WTC11 (cell line): Measurements from ENCODE around the gene ANKRD50. TPM values are rescaled to one million over a fixed set of nuclear protein-coding genes. Genes with fewer than 3 reads are reported as not detected.

Source experiments
- ATAC-seq: fragments of 200-7000 bp; cut with Tn5 transposase; 2 replicates; pipeline ENCODE4 v1.10.0; 2021; ENCODE audit warnings: mild to moderate bottlenecking, moderate library complexity
- CTCF ChIA-PET: fragments of 300-600 bp; sonication (Branson Sonifier 250); formaldehyde crosslinking; loops from one replicate; lab custom pipeline; 2021; ENCODE audit warnings: antibody characterized with exemption; lab: Charles Lee
- POLR2A ChIA-PET: fragments of 350-600 bp; sonication (Branson Sonifier 250); formaldehyde crosslinking; loops from one replicate; lab custom pipeline; 2021; ENCODE audit warnings: antibody characterized with exemption; lab: Charles Lee
- DNase-seq: peaks from one replicate; pipeline ENCODE4 v3.0.0; 2021; ENCODE audit warnings: low spot score
- H3K27ac Mint-ChIP-seq: 2 replicates; pipeline ENCODE4 v1.8.0; 2021; ENCODE audit warnings: mixed read lengths
- H3K27me3 Mint-ChIP-seq: 2 replicates; pipeline ENCODE4 v1.8.0; 2021; ENCODE audit warnings: low read depth, mild to moderate bottlenecking, moderate library complexity, mixed read lengths
- H3K36me3 Mint-ChIP-seq: 2 replicates; pipeline ENCODE4 v1.8.0; 2021; ENCODE audit warnings: mixed read lengths
- H3K4me1 Mint-ChIP-seq: 2 replicates; pipeline ENCODE4 v1.8.0; 2022; ENCODE audit warnings: mixed read lengths
- H3K4me3 Mint-ChIP-seq: 2 replicates; pipeline ENCODE4 v1.8.0; 2021; ENCODE audit warnings: mild to moderate bottlenecking, moderate library complexity, mixed read lengths
- H3K9me3 Mint-ChIP-seq: 2 replicates; pipeline ENCODE4 v1.8.0; 2021; ENCODE audit warnings: mixed read lengths
- CBFB ChIP-seq: sonication (generic); formaldehyde crosslinking; IDR thresholded peaks from 2 replicates; pipeline ENCODE4 v1.8.1; 2022; ENCODE audit warnings: mild to moderate bottlenecking, low read depth, missing genetic modification reagents
- CREB1 ChIP-seq: sonication (generic); formaldehyde crosslinking; IDR thresholded peaks from 2 replicates; pipeline ENCODE4 v1.8.0; 2023; ENCODE audit warnings: mild to moderate bottlenecking, missing genetic modification reagents
- ELF4 ChIP-seq: sonication (generic); formaldehyde crosslinking; IDR thresholded peaks from 2 replicates; pipeline ENCODE4 v1.8.1; 2022; ENCODE audit warnings: low read depth, mild to moderate bottlenecking, moderate library complexity, missing genetic modification reagents
- FOXJ3 ChIP-seq: sonication (generic); formaldehyde crosslinking; IDR thresholded peaks from 2 replicates; pipeline ENCODE4 v1.9.0; 2021; ENCODE audit warnings: missing genetic modification reagents, mild to moderate bottlenecking, borderline replicate concordance
- JAZF1 ChIP-seq: fragments of 250-450 bp; sonication (Bioruptor Pico); IDR thresholded peaks from 2 replicates; pipeline ENCODE4 v1.9.0; 2021; ENCODE audit warnings: moderate library complexity, mild to moderate bottlenecking, inconsistent platforms
- JUN ChIP-seq: sonication (generic); formaldehyde crosslinking; IDR thresholded peaks from 2 replicates; pipeline ENCODE4 v1.8.0; 2023; ENCODE audit warnings: mild to moderate bottlenecking, missing genetic modification reagents
- MYBL2 ChIP-seq: sonication (generic); formaldehyde crosslinking; IDR thresholded peaks from 2 replicates; pipeline ENCODE4 v1.8.1; 2023; ENCODE audit warnings: mild to moderate bottlenecking, moderate library complexity, missing genetic modification reagents
- NFE2L1 ChIP-seq: sonication (generic); formaldehyde crosslinking; IDR thresholded peaks from 2 replicates; pipeline ENCODE4 v1.8.1; 2023; ENCODE audit warnings: missing genetic modification reagents
- NFYB ChIP-seq: sonication (generic); formaldehyde crosslinking; conservative IDR thresholded peaks from 2 replicates; pipeline ENCODE4 v1.8.0; 2022; ENCODE audit warnings: low read depth, missing genetic modification reagents
- NR2C2 ChIP-seq: sonication (generic); formaldehyde crosslinking; IDR thresholded peaks from 2 replicates; pipeline ENCODE4 v1.8.0; 2022; ENCODE audit warnings: mild to moderate bottlenecking, missing genetic modification reagents
- PRRX2 ChIP-seq: fragments of 250-450 bp; sonication (Bioruptor Pico); IDR thresholded peaks from 2 replicates; pipeline ENCODE4 v1.8.0; 2021; ENCODE audit warnings: mild to moderate bottlenecking
- SMAD4 ChIP-seq: sonication (generic); formaldehyde crosslinking; IDR thresholded peaks from 2 replicates; pipeline ENCODE4 v1.8.0; 2022; ENCODE audit warnings: mild to moderate bottlenecking, missing genetic modification reagents
- SOX15 ChIP-seq: fragments of 250-450 bp; sonication (Bioruptor Pico); IDR thresholded peaks from 2 replicates; pipeline ENCODE4 v1.9.0; 2021; ENCODE audit warnings: mild to moderate bottlenecking
- SP1 ChIP-seq: sonication (generic); formaldehyde crosslinking; conservative IDR thresholded peaks from 2 replicates; pipeline ENCODE4 v1.8.1; 2022; ENCODE audit warnings: missing genetic modification reagents
- TEAD1 ChIP-seq: sonication (generic); formaldehyde crosslinking; IDR thresholded peaks from 2 replicates; pipeline ENCODE4 v1.8.0; 2022; ENCODE audit warnings: mild to moderate bottlenecking, missing genetic modification reagents
- TEAD4 ChIP-seq: sonication (generic); formaldehyde crosslinking; IDR thresholded peaks from 2 replicates; pipeline ENCODE4 v1.8.0; 2022; ENCODE audit warnings: mild to moderate bottlenecking, missing genetic modification reagents
- ZNF317 ChIP-seq: sonication (generic); formaldehyde crosslinking; IDR thresholded peaks from 2 replicates; pipeline ENCODE4 v1.8.1; 2023; ENCODE audit warnings: low read depth, mild to moderate bottlenecking, moderate library complexity, missing genetic modification reagents, borderline replicate concordance
- ZNF396 ChIP-seq: fragments of 250-450 bp; sonication (Bioruptor Pico); IDR thresholded peaks from 2 replicates; pipeline ENCODE4 v1.8.0; 2021; ENCODE audit warnings: mild to moderate bottlenecking, moderate library complexity, borderline replicate concordance
- ZNF423 ChIP-seq: fragments of 250-450 bp; sonication (Bioruptor Pico); IDR thresholded peaks from 2 replicates; pipeline ENCODE4 v2.1.2; 2022; ENCODE audit warnings: mild to moderate bottlenecking, moderate library complexity
- ZNF671 ChIP-seq: fragments of 250-450 bp; sonication (Bioruptor Pico); IDR thresholded peaks from 2 replicates; pipeline ENCODE4 v1.8.0; 2021; ENCODE audit warnings: mild to moderate bottlenecking
- total RNA-seq: library from RNA; stranded (reverse); gene quantifications from 3 replicates; pipeline ENCODE4 v1.2.3, GENCODE V29; 2021
- TF ChIP-seq, protein P1 (sequence below): sonication (generic); formaldehyde crosslinking; IDR thresholded peaks from 2 replicates; pipeline ENCODE4 v1.8.1; 2023; ENCODE audit warnings: mild to moderate bottlenecking, missing genetic modification reagents, borderline replicate concordance
- TF ChIP-seq, protein P2 (sequence below): sonication (generic); formaldehyde crosslinking; IDR thresholded peaks from 2 replicates; pipeline ENCODE4 v1.8.0; 2022; ENCODE audit warnings: mild to moderate bottlenecking, missing genetic modification reagents
- TF ChIP-seq, protein P3 (sequence below): sonication (generic); formaldehyde crosslinking; IDR thresholded peaks from 2 replicates; pipeline ENCODE4 v1.8.0; 2022; ENCODE audit warnings: mild to moderate bottlenecking, missing genetic modification reagents
- TF ChIP-seq, protein P4 (sequence below): fragments of 250-450 bp; sonication (Bioruptor Pico); IDR thresholded peaks from 2 replicates; pipeline ENCODE4 v1.9.0; 2021; ENCODE audit warnings: mild to moderate bottlenecking
- TF ChIP-seq, protein P5 (sequence below): sonication (generic); formaldehyde crosslinking; IDR thresholded peaks from 2 replicates; pipeline ENCODE4 v1.8.0; 2023; ENCODE audit warnings: missing genetic modification reagents, mild to moderate bottlenecking, borderline replicate concordance

Gene ANKRD50
- total RNA-seq, 1 experiment from 2014 or later: 18.4 TPM

DNA sequence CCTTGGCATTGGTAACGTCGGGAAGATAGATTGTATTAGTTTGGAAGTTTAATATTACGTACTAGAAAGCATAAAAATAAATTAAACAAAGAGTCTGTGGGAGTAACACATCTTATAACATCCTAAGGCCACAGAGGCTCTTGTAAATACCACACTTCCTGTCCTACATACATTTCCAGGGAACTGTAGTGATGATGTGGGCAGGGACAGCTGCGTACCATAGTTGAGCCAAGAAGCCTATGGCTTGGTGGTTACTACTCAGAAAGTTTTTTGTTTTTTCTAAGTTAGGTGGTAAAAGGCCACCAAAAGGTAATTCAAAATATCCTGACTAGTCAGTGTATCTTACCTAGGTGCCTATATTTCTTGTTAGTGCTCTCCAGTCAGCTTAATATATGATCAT lies 4.6 kb upstream of the ANKRD50 start (continued):
- TF ChIP-seq, protein P1, sequence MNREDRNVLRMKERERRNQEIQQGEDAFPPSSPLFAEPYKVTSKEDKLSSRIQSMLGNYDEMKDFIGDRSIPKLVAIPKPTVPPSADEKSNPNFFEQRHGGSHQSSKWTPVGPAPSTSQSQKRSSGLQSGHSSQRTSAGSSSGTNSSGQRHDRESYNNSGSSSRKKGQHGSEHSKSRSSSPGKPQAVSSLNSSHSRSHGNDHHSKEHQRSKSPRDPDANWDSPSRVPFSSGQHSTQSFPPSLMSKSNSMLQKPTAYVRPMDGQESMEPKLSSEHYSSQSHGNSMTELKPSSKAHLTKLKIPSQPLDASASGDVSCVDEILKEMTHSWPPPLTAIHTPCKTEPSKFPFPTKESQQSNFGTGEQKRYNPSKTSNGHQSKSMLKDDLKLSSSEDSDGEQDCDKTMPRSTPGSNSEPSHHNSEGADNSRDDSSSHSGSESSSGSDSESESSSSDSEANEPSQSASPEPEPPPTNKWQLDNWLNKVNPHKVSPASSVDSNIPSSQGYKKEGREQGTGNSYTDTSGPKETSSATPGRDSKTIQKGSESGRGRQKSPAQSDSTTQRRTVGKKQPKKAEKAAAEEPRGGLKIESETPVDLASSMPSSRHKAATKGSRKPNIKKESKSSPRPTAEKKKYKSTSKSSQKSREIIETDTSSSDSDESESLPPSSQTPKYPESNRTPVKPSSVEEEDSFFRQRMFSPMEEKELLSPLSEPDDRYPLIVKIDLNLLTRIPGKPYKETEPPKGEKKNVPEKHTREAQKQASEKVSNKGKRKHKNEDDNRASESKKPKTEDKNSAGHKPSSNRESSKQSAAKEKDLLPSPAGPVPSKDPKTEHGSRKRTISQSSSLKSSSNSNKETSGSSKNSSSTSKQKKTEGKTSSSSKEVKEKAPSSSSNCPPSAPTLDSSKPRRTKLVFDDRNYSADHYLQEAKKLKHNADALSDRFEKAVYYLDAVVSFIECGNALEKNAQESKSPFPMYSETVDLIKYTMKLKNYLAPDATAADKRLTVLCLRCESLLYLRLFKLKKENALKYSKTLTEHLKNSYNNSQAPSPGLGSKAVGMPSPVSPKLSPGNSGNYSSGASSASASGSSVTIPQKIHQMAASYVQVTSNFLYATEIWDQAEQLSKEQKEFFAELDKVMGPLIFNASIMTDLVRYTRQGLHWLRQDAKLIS (CRISPR knock-in tag): no peak
- no peak for TF ChIP-seq ZNF671 (CRISPR knock-in tag)
- no peak for TF ChIP-seq PRRX2 (CRISPR knock-in tag)
- TF ChIP-seq ELF4 (CRISPR knock-in tag): no peak
- TF ChIP-seq, protein P2, sequence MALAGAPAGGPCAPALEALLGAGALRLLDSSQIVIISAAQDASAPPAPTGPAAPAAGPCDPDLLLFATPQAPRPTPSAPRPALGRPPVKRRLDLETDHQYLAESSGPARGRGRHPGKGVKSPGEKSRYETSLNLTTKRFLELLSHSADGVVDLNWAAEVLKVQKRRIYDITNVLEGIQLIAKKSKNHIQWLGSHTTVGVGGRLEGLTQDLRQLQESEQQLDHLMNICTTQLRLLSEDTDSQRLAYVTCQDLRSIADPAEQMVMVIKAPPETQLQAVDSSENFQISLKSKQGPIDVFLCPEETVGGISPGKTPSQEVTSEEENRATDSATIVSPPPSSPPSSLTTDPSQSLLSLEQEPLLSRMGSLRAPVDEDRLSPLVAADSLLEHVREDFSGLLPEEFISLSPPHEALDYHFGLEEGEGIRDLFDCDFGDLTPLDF (CRISPR knock-in tag): no peak
- no peak for TF ChIP-seq TEAD1 (CRISPR knock-in tag)
- TF ChIP-seq, protein P3, sequence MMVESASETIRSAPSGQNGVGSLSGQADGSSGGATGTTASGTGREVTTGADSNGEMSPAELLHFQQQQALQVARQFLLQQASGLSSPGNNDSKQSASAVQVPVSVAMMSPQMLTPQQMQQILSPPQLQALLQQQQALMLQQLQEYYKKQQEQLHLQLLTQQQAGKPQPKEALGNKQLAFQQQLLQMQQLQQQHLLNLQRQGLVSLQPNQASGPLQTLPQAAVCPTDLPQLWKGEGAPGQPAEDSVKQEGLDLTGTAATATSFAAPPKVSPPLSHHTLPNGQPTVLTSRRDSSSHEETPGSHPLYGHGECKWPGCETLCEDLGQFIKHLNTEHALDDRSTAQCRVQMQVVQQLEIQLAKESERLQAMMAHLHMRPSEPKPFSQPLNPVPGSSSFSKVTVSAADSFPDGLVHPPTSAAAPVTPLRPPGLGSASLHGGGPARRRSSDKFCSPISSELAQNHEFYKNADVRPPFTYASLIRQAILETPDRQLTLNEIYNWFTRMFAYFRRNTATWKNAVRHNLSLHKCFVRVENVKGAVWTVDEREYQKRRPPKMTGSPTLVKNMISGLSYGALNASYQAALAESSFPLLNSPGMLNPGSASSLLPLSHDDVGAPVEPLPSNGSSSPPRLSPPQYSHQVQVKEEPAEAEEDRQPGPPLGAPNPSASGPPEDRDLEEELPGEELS: no peak
- TF ChIP-seq JUN (CRISPR knock-in tag): no peak
- no peak for TF ChIP-seq SOX15
- TF ChIP-seq TEAD4 (CRISPR knock-in tag): no peak

DNA sequence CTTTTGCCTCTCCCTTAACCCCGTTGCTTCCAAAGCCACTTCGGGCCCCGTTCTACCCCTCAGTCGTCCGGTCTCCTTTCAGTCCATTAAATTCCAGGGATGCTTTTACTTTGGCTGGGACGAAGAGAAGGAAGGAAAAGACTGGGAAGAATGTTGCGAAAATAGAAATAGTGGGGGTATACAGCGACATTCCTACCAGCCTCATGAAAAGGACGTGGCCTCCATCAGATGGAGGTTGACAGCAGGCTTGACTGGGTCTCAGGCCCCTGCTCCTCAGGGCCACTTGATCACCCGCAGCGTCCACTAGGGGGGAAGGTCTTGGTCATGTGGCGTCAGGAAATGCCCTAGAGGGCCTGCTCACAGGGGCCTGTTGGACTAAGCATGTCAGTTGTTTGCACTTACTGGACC lies 657 bp upstream of the ANKRD50 start:
- peaks cover 26% of the 10 kb centered on the region for H3K4me1 Mint-ChIP-seq
- no peaks in the 10 kb centered on the region for H3K27me3 Mint-ChIP-seq
- CTCF ChIA-PET: interaction anchor here (2.0 kb wide), 1 partner anchor 379 kb away, joined by 4 read pairs; no protein-coding TSS in a partner anchor
- ATAC-seq (peak; percentile 15), DNase-seq (peak; percentile 61)
- H3K36me3 Mint-ChIP-seq: no peaks in the 10 kb centered on the region
- POLR2A ChIA-PET: interaction anchor here (1.4 kb wide), 1 partner anchor 379 kb away, joined by 3 read pairs; no protein-coding TSS in a partner anchor
- H3K27ac Mint-ChIP-seq: peak overlapping the region; percentile 100
- peak overlapping the region; percentile 92 for H3K4me3 Mint-ChIP-seq
- H3K9me3 Mint-ChIP-seq: no peaks in the 10 kb centered on the region
- no peak for TF ChIP-seq NR2C2
- TF ChIP-seq NFYB (CRISPR knock-in tag): no peak
- no peak for TF ChIP-seq SP1 (CRISPR knock-in tag)
- no peak for TF ChIP-seq CBFB
- TF ChIP-seq JAZF1: no peak
- TF ChIP-seq ZNF317 (CRISPR knock-in tag): no peak
- TF ChIP-seq SMAD4 (CRISPR knock-in tag): no peak
- no peak for TF ChIP-seq CREB1
- TF ChIP-seq, protein P3: no peak
- 0 out of 2 replicates have a peak, but pooled peaks have one; percentile 6 for TF ChIP-seq MYBL2 (CRISPR knock-in tag)
- TF ChIP-seq ZNF671 (CRISPR knock-in tag): 0 out of 2 replicates have a peak, but pooled peaks have one; percentile 30
- TF ChIP-seq NFE2L1 (CRISPR knock-in tag): no peak
- TF ChIP-seq, protein P4, sequence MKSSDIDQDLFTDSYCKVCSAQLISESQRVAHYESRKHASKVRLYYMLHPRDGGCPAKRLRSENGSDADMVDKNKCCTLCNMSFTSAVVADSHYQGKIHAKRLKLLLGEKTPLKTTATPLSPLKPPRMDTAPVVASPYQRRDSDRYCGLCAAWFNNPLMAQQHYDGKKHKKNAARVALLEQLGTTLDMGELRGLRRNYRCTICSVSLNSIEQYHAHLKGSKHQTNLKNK (CRISPR knock-in tag): no peak
- TF ChIP-seq FOXJ3: no peak
- no peak for TF ChIP-seq ZNF396 (CRISPR knock-in tag)
- peak; percentile 84 for TF ChIP-seq ZNF423 (CRISPR knock-in tag)
- TF ChIP-seq, protein P5, sequence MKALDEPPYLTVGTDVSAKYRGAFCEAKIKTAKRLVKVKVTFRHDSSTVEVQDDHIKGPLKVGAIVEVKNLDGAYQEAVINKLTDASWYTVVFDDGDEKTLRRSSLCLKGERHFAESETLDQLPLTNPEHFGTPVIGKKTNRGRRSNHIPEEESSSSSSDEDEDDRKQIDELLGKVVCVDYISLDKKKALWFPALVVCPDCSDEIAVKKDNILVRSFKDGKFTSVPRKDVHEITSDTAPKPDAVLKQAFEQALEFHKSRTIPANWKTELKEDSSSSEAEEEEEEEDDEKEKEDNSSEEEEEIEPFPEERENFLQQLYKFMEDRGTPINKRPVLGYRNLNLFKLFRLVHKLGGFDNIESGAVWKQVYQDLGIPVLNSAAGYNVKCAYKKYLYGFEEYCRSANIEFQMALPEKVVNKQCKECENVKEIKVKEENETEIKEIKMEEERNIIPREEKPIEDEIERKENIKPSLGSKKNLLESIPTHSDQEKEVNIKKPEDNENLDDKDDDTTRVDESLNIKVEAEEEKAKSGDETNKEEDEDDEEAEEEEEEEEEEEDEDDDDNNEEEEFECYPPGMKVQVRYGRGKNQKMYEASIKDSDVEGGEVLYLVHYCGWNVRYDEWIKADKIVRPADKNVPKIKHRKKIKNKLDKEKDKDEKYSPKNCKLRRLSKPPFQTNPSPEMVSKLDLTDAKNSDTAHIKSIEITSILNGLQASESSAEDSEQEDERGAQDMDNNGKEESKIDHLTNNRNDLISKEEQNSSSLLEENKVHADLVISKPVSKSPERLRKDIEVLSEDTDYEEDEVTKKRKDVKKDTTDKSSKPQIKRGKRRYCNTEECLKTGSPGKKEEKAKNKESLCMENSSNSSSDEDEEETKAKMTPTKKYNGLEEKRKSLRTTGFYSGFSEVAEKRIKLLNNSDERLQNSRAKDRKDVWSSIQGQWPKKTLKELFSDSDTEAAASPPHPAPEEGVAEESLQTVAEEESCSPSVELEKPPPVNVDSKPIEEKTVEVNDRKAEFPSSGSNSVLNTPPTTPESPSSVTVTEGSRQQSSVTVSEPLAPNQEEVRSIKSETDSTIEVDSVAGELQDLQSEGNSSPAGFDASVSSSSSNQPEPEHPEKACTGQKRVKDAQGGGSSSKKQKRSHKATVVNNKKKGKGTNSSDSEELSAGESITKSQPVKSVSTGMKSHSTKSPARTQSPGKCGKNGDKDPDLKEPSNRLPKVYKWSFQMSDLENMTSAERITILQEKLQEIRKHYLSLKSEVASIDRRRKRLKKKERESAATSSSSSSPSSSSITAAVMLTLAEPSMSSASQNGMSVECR (CRISPR knock-in tag): no peak
